Measurements from ENCODE around the gene MARK1. TPM values are rescaled to one million over a fixed set of nuclear protein-coding genes. Genes with fewer than 3 reads are reported as not detected.

Gene MARK1
- total RNA-seq, 1 donor from 2014 or later: 2.4 TPM

GRCh38 chr1:220504329-220504728 is 23.6 kb upstream of the MARK1 start:
- Histone ChIP-seq H3K4me1 (no peaks in the 10 kb centered on the region), H3K27ac (no peak overlapping the region), H3K27me3 (ENCODE audit: low read depth) (peaks cover 19% of the 10 kb centered on the region), H3K36me3 (no peaks in the 10 kb centered on the region), H3K4me3 (no peak overlapping the region), H3K9me3 (no peaks in the 10 kb centered on the region)
- TF ChIP-seq CTCF (IDR thresholded peaks at IDR 0.05): no peak
- ATAC-seq: no peak
- no peak for DNase-seq
- intact Hi-C loops (cut with DNase I): no loop called here

GRCh38 chr1:220507085-220507484 is 20.9 kb upstream of the MARK1 start:
- H3K4me3 ChIP-seq: no peak overlapping the region
- intact Hi-C loops (cut with DNase I): no loop called here

GRCh38 chr1:220511179-220511578 is 16.8 kb upstream of the MARK1 start:
- no peaks in the 10 kb centered on the region for H3K36me3 ChIP-seq
- H3K4me1 ChIP-seq: no peaks in the 10 kb centered on the region
- H3K27me3 ChIP-seq (ENCODE audit: low read depth): peaks cover 12% of the 10 kb centered on the region
- intact Hi-C loops (cut with DNase I): no loop called here
- H3K4me3 ChIP-seq: no peak overlapping the region
- DNase-seq (no peak), ATAC-seq (peak in 1 of 2 donors; percentile 33)
- H3K27ac ChIP-seq: no peak overlapping the region
- TF ChIP-seq CTCF (IDR thresholded peaks at IDR 0.05): no peak
- no peaks in the 10 kb centered on the region for H3K9me3 ChIP-seq

More at GRCh38 chr1:220507085-220507484, 20.9 kb upstream of the MARK1 start:
- ATAC-seq (no peak), DNase-seq (no peak)
- TF ChIP-seq CTCF (IDR thresholded peaks at IDR 0.05): no peak
- Histone ChIP-seq H3K4me1 (no peaks in the 10 kb centered on the region), H3K9me3 (no peaks in the 10 kb centered on the region), H3K36me3 (no peaks in the 10 kb centered on the region), H3K27ac (no peak overlapping the region), H3K27me3 (ENCODE audit: low read depth) (peaks cover 19% of the 10 kb centered on the region)

- intact Hi-C loops (cut with DNase I): no loop called here
- H3K27ac ChIP-seq: no peak overlapping the region
- H3K9me3 ChIP-seq: no peaks in the 10 kb centered on the region
- no peaks in the 10 kb centered on the region for H3K4me1 ChIP-seq
- no peak for TF ChIP-seq CTCF (IDR thresholded peaks at IDR 0.05)
- H3K36me3 ChIP-seq: no peaks in the 10 kb centered on the region
- DNase-seq: peak; percentile 49
- ATAC-seq: peak; percentile 83 to 88
- no peak overlapping the region for H3K4me3 ChIP-seq
- H3K27me3 ChIP-seq (ENCODE audit: low read depth): peaks cover 9% of the 10 kb centered on the region
Measured at GRCh38 chr1:220511785-220512184, 16.2 kb upstream of the MARK1 start.

GRCh38 chr1:220513834-220514233 is 14.1 kb upstream of the MARK1 start:
- intact Hi-C loops (cut with DNase I): no loop called here
- no peak overlapping the region for H3K27ac ChIP-seq
- no peaks in the 10 kb centered on the region for H3K4me1 ChIP-seq
- H3K4me3 ChIP-seq: no peak overlapping the region
- peaks cover 9% of the 10 kb centered on the region for H3K27me3 ChIP-seq (ENCODE audit: low read depth)
- no peaks in the 10 kb centered on the region for H3K36me3 ChIP-seq
- H3K9me3 ChIP-seq: no peaks in the 10 kb centered on the region
- no peak for TF ChIP-seq CTCF (IDR thresholded peaks at IDR 0.05)
- DNase-seq (no peak), ATAC-seq (no peak)

- Histone ChIP-seq H3K4me1 (no peaks in the 10 kb centered on the region), H3K36me3 (no peaks in the 10 kb centered on the region), H3K27ac (no peak overlapping the region), H3K9me3 (no peaks in the 10 kb centered on the region), H3K27me3 (ENCODE audit: low read depth) (peaks cover 9% of the 10 kb centered on the region), H3K4me3 (no peak overlapping the region)
- intact Hi-C loops (cut with DNase I): no loop called here
- TF ChIP-seq CTCF (IDR thresholded peaks at IDR 0.05): no peak
- DNase-seq (no peak), ATAC-seq (no peak)
Measured at GRCh38 chr1:220514256-220514655, 13.7 kb upstream of the MARK1 start.
